ENCODE results near the gene OR4E2.
"Not testable (repeated sequence)": the region's sequence is repeated elsewhere in the genome, so short reads cannot be mapped to it uniquely, and the experiment has no call there.

The OR4E2 gene

GRCh38 chr14:21668377-21668776 is 14.7 kb downstream of the OR4E2 start:
- Mint-ChIP-seq H3K9me3 (no peaks in the 10 kb centered on the region), H3K4me1 (ENCODE audit: low read depth) (no peaks in the 10 kb centered on the region), H3K4me3 (no peak overlapping the region), H3K36me3 (ENCODE audit: low read depth) (no peaks in the 10 kb centered on the region), H3K27me3 (ENCODE audit: low read depth) (peaks cover 10% of the 10 kb centered on the region), H3K27ac (no peak overlapping the region)
- DNase-seq (ENCODE audit: low spot score), result no peak

- Mint-ChIP-seq H3K9me3 (no peaks in the 10 kb centered on the region), H3K4me3 (no peak overlapping the region), H3K27ac (no peak overlapping the region), H3K4me1 (ENCODE audit: low read depth) (no peaks in the 10 kb centered on the region), H3K36me3 (ENCODE audit: low read depth) (no peaks in the 10 kb centered on the region), H3K27me3 (ENCODE audit: low read depth) (peaks cover 8% of the 10 kb centered on the region)
- no peak for DNase-seq (ENCODE audit: low spot score)
Measured at GRCh38 chr14:21669284-21669683, 15.6 kb downstream of the OR4E2 start.

- no peak overlapping the region for H3K27ac Mint-ChIP-seq
- H3K27me3 Mint-ChIP-seq (ENCODE audit: low read depth), result peaks cover 8% of the 10 kb centered on the region
- peaks cover 5% of the 10 kb centered on the region for H3K9me3 Mint-ChIP-seq
- no peak for DNase-seq (ENCODE audit: low spot score)
- H3K36me3 Mint-ChIP-seq (ENCODE audit: low read depth), result no peaks in the 10 kb centered on the region
- H3K4me3 Mint-ChIP-seq, result no peak overlapping the region
- no peaks in the 10 kb centered on the region for H3K4me1 Mint-ChIP-seq (ENCODE audit: low read depth)
Measured at GRCh38 chr14:21671371-21671770, 17.7 kb downstream of the OR4E2 start.

GRCh38 chr14:21672116-21672515 is 18.5 kb downstream of the OR4E2 start:
- H3K27me3 Mint-ChIP-seq (ENCODE audit: low read depth), result peaks cover 8% of the 10 kb centered on the region
- no peaks in the 10 kb centered on the region for H3K36me3 Mint-ChIP-seq (ENCODE audit: low read depth)
- no peaks in the 10 kb centered on the region for H3K4me1 Mint-ChIP-seq (ENCODE audit: low read depth)
- no peak for DNase-seq (ENCODE audit: low spot score)
- H3K27ac Mint-ChIP-seq, result no peak overlapping the region
- no peak overlapping the region for H3K4me3 Mint-ChIP-seq
- peaks cover 5% of the 10 kb centered on the region for H3K9me3 Mint-ChIP-seq

- no peak for DNase-seq (ENCODE audit: low spot score)
- no peaks in the 10 kb centered on the region for H3K36me3 Mint-ChIP-seq (ENCODE audit: low read depth)
- H3K27me3 Mint-ChIP-seq (ENCODE audit: low read depth), result peaks cover 14% of the 10 kb centered on the region
- no peak within 1 kb of the TSS for H3K27ac Mint-ChIP-seq
- peaks cover 5% of the 10 kb centered on the region for H3K9me3 Mint-ChIP-seq
- H3K4me3 Mint-ChIP-seq, result no peak within 1 kb of the TSS
- H3K4me1 Mint-ChIP-seq (ENCODE audit: low read depth), result no peaks in the 10 kb centered on the region
Measured at GRCh38 chr14:21673718-21674117, 20.1 kb downstream of the OR4E2 start, which contains the start of gene OR4E1. TSS of gene OR4E1 (minus strand) at chr14:21673818. CDS start at chr14:21670935, 2,883 bp downstream.

GRCh38 chr14:21675566-21675965 is 21.9 kb downstream of the OR4E2 start:
- no peak overlapping the region for H3K4me3 Mint-ChIP-seq
- no peaks in the 10 kb centered on the region for H3K36me3 Mint-ChIP-seq (ENCODE audit: low read depth)
- peaks cover 5% of the 10 kb centered on the region for H3K9me3 Mint-ChIP-seq
- H3K27ac Mint-ChIP-seq, result no peak overlapping the region
- H3K27me3 Mint-ChIP-seq (ENCODE audit: low read depth), result peaks cover 6% of the 10 kb centered on the region
- no peak for DNase-seq (ENCODE audit: low spot score)
- no peaks in the 10 kb centered on the region for H3K4me1 Mint-ChIP-seq (ENCODE audit: low read depth)

- Mint-ChIP-seq H3K36me3 (ENCODE audit: low read depth) (no peaks in the 10 kb centered on the region), H3K9me3 (no peaks in the 10 kb centered on the region), H3K27ac (no peak overlapping the region), H3K4me1 (ENCODE audit: low read depth) (no peaks in the 10 kb centered on the region), H3K4me3 (no peak overlapping the region), H3K27me3 (ENCODE audit: low read depth) (peaks cover 12% of the 10 kb centered on the region)
- no peak for DNase-seq (ENCODE audit: low spot score)
Measured at GRCh38 chr14:21680072-21680471, 26.4 kb downstream of the OR4E2 start.

GRCh38 chr14:21686468-21686867 is 32.8 kb downstream of the OR4E2 start:
- DNase-seq (ENCODE audit: low spot score), result no peak
- Mint-ChIP-seq H3K27ac (no peak overlapping the region), H3K4me1 (ENCODE audit: low read depth) (no peaks in the 10 kb centered on the region), H3K27me3 (ENCODE audit: low read depth) (peaks cover 6% of the 10 kb centered on the region), H3K9me3 (no peaks in the 10 kb centered on the region), H3K36me3 (ENCODE audit: low read depth) (no peaks in the 10 kb centered on the region), H3K4me3 (no peak overlapping the region)

GRCh38 chr14:21694425-21694824 is 40.8 kb downstream of the OR4E2 start:
- H3K4me3 Mint-ChIP-seq, result no peak overlapping the region
- H3K36me3 Mint-ChIP-seq (ENCODE audit: low read depth), result no peaks in the 10 kb centered on the region
- no peak for DNase-seq (ENCODE audit: low spot score)
- no peak overlapping the region for H3K27ac Mint-ChIP-seq
- H3K4me1 Mint-ChIP-seq (ENCODE audit: low read depth), result no peaks in the 10 kb centered on the region
- peaks cover 11% of the 10 kb centered on the region for H3K27me3 Mint-ChIP-seq (ENCODE audit: low read depth)
- no peaks in the 10 kb centered on the region for H3K9me3 Mint-ChIP-seq

- H3K4me3 Mint-ChIP-seq; H3K27ac Mint-ChIP-seq; H3K36me3 Mint-ChIP-seq (ENCODE audit: low read depth): not testable (repeated sequence)
Measured at GRCh38 chr14:21697662-21698061, 44.0 kb downstream of the OR4E2 start.

GRCh38 chr14:21698538-21698937 is 44.9 kb downstream of the OR4E2 start:
- not testable (repeated sequence) for H3K27ac Mint-ChIP-seq; DNase-seq (ENCODE audit: low spot score); H3K36me3 Mint-ChIP-seq (ENCODE audit: low read depth); H3K4me1 Mint-ChIP-seq (ENCODE audit: low read depth); H3K9me3 Mint-ChIP-seq; H3K4me3 Mint-ChIP-seq
- peaks cover 12% of the 10 kb centered on the region for H3K27me3 Mint-ChIP-seq (ENCODE audit: low read depth)

More at GRCh38 chr14:21697662-21698061, 44.0 kb downstream of the OR4E2 start:
- H3K27me3 Mint-ChIP-seq (ENCODE audit: low read depth), result peaks cover 15% of the 10 kb centered on the region
- not testable (repeated sequence) for DNase-seq (ENCODE audit: low spot score); H3K4me1 Mint-ChIP-seq (ENCODE audit: low read depth); H3K9me3 Mint-ChIP-seq

- no peak for DNase-seq (ENCODE audit: low spot score)
- peaks cover 12% of the 10 kb centered on the region for H3K27me3 Mint-ChIP-seq (ENCODE audit: low read depth)
- H3K4me1 Mint-ChIP-seq (ENCODE audit: low read depth), result peaks cover 10% of the 10 kb centered on the region
- no peaks in the 10 kb centered on the region for H3K36me3 Mint-ChIP-seq (ENCODE audit: low read depth)
- H3K27ac Mint-ChIP-seq, result no peak overlapping the region
- no peaks in the 10 kb centered on the region for H3K9me3 Mint-ChIP-seq
- H3K4me3 Mint-ChIP-seq, result no peak overlapping the region
Measured at GRCh38 chr14:21699551-21699950, 45.9 kb downstream of the OR4E2 start.

GRCh38 chr14:21702316-21702715 is 48.7 kb downstream of the OR4E2 start:
- H3K27me3 Mint-ChIP-seq (ENCODE audit: low read depth), result peaks cover 22% of the 10 kb centered on the region
- peaks cover 4% of the 10 kb centered on the region for H3K9me3 Mint-ChIP-seq
- H3K4me1 Mint-ChIP-seq (ENCODE audit: low read depth), result peaks cover 13% of the 10 kb centered on the region
- H3K27ac Mint-ChIP-seq, result no peak overlapping the region
- no peak overlapping the region for H3K4me3 Mint-ChIP-seq
- DNase-seq (ENCODE audit: low spot score), result no peak
- no peaks in the 10 kb centered on the region for H3K36me3 Mint-ChIP-seq (ENCODE audit: low read depth)

- Mint-ChIP-seq H3K4me1 (ENCODE audit: low read depth) (peaks cover 13% of the 10 kb centered on the region), H3K27me3 (ENCODE audit: low read depth) (peaks cover 22% of the 10 kb centered on the region), H3K4me3 (no peak overlapping the region), H3K36me3 (ENCODE audit: low read depth) (no peaks in the 10 kb centered on the region), H3K9me3 (peaks cover 4% of the 10 kb centered on the region), H3K27ac (no peak overlapping the region)
- no peak for DNase-seq (ENCODE audit: low spot score)
Measured at GRCh38 chr14:21703357-21704326, 50.0 kb downstream of the OR4E2 start.
